ENCODE results near the gene PCNX4.
"Not testable (repeated sequence)": the region's sequence is repeated elsewhere in the genome, so short reads cannot be mapped to it uniquely, and the experiment has no call there.

Gene PCNX4

DNA sequence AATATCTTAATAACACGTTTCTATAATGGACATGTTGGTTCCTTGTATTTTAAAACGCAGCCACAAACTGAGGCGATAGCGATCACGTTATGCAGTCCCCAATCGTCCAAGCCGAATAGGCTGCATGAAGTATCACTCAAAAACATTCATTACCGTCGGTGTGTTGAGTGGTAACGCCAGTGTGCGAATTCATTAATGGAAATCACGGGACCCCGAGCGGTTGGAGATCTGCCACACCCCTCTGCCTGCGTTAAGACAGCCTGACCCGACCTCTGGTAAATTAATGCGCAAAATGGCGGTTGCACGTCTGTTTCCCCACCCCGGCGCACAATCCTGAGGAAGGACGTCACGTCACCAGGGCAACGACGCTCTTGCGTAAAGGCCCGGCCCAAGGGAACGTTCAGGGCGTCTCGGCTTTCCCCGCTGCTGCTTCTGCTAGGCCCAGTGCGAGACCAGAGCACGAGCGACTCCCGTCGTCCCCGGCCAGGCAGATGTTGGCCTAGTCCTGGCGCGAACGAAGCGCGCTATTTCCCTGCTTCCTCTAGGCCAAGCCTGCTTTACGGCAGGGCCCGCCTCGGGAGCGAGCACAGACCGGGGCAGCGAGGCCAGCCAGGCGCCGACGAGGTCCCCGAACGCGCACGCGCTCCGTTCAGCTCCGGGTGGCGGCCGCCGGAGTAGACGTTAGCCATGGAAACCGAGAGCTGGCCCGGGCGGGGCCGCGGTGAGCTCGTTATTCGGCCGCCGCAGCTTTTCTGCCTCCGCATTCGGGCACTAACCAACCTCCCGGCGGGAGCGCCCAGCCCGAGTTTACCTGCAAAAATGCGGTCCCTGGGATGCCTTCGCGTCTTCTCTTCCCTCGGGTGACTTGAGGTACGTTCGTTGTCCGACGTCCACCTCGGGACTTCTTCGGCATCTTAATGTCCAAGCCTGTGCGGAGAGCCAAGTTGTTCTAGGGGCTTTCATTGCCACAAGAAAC lies at the start of gene PCNX4:
Gene PCNX4, plus strand, starts transcription at position 374 of the 976 bp plus-strand sequence. CDS start 15,716 bp downstream, outside the sequence.
- DNase-seq: peak; percentile 99

DNA sequence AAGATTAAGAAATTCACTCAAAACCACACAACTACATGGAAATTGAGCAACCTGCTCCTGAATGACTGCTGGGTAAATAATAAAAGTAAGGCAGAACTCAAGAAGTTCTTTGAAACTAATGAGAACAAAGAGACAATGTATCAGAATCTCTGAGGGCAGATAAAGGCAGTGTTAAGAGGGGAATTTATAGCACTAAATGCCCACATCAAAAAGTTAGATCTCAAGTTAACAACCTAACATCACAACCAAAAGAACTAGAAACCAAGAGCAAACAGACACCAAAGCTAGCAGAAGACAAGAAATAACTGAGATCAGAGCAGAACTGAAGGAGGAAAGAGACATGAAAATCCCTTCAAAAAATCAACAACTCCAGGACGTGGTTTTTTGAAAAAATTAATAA lies 43.7 kb upstream of the PCNX4 start:
- not testable (repeated sequence) for DNase-seq

GRCh38 chr14:60051721-60052221 lies 40.0 kb upstream of the PCNX4 start:
- DNase-seq: no peak

DNA sequence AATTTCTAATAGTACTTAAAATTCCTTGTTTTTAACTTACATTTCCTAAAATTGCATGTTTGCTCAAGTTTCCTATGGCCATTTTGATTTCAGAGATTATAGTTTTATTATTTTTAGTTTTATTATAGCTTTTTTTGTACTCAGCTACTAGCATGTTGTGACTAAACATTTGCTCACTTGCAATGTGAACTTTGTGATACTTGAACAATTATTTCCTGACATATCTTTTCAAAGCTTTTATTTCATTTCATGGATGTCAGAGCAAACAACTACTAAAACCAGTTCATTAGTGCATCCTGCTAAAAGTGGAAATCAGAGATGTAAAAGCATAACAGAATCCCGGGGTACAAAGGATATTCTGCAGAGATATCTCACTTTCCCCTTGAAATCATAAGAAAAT lies 33.6 kb upstream of the PCNX4 start:
- DNase-seq: no peak

GRCh38 chr14:60061371-60061770 lies 30.4 kb upstream of the PCNX4 start:
- DNase-seq: no peak

GRCh38 chr14:60064491-60065072 lies 27.1 kb upstream of the PCNX4 start:
- DNase-seq: no peak

DNA sequence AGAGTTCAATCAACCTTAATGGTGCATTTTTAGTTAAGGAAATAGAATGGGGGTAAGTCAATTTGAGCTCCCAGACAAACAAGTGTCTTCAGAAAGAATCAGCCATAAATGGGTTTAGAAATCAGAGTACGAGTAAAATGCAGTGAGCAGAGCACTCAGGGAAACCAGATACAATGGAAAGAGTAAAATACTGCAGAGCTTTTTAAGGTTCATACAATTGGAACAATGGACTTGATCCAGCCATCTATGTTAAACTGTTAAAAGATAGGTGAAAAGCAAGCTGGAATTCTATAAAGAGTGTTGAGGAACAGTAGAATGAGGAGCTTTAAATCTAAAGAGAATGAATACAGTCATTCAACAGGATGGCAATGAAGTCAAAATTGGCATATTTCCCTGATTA lies 23.8 kb upstream of the PCNX4 start:
- DNase-seq: no peak

GRCh38 chr14:60079723-60080122 lies 12.0 kb upstream of the PCNX4 start:
- no peak for DNase-seq

GRCh38 chr14:60085085-60085484 lies 6.6 kb upstream of the PCNX4 start:
- no peak for DNase-seq

DNA sequence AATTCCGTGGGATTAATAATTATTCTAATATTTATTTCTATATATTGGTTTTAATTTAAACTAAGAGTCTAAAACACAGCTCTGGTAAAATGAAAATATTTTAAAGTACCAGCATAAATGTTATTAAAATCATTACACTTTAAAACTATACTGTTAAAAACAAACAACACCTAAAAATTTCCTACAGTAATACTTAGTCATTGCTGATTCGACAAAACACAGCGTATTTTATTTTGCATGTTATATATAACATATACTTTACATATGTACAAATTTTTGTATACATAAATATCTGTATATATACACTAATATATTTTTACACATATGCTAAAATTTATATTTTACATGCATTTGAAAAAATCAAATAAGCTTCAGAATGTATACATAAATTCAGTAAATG lies 6.0 kb upstream of the PCNX4 start:
- no peak for DNase-seq

DNA sequence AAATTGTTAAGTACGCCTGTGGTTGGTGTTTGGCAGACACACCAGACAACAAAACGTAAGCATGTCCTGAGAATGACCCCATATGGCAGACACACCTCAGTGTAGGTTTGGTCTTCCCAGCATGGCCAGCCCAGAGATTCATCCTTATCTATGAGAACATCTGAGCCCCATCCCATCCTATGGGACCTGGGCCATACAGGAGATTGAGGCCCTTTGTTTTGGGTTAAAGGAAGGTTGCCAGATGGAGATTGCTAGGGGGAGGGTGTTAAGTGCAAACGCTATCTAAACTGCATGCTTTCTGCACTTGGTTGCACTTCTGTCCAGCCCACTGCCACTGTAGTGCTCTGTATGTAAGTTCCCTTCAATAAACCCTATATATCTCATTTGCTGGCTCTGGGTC lies 4.1 kb upstream of the PCNX4 start:
- DNase-seq: no peak

GRCh38 chr14:60089221-60089620 lies 2.5 kb upstream of the PCNX4 start:
- no peak for DNase-seq

- peak; percentile 74 for DNase-seq
Observed at GRCh38 chr14:60090864-60091519, 731 bp upstream of the PCNX4 start.

DNA sequence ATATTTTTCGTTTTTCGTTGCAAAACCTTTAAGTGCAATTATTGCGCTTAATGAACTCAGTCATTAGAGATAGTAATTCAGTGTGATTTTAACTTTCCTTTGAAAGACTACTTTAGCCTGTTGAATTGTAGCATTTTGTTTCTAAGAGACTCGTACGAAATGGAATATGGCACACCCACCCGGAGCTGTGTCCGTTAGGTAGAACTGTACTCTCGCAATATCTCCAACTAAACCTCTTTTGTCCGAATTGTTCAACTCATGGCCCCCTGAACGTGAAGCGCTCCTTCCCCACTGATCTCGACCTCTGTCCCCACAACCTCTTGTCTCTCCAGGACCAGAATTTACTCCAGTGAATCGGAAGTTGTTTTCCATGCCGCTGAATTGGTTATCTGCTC lies 800 bp downstream of the PCNX4 start:
- DNase-seq: no peak

GRCh38 chr14:60093080-60093479 lies 1.4 kb downstream of the PCNX4 start:
- no peak for DNase-seq

GRCh38 chr14:60093606-60094005 lies 1.9 kb downstream of the PCNX4 start:
- no peak for DNase-seq

GRCh38 chr14:60094306-60094897 lies 2.7 kb downstream of the PCNX4 start:
- no peak for DNase-seq

- no peak for DNase-seq
Observed at GRCh38 chr14:60095231-60095630, 3.5 kb downstream of the PCNX4 start.

GRCh38 chr14:60095781-60096450 lies 4.2 kb downstream of the PCNX4 start:
- no peak for DNase-seq

DNA sequence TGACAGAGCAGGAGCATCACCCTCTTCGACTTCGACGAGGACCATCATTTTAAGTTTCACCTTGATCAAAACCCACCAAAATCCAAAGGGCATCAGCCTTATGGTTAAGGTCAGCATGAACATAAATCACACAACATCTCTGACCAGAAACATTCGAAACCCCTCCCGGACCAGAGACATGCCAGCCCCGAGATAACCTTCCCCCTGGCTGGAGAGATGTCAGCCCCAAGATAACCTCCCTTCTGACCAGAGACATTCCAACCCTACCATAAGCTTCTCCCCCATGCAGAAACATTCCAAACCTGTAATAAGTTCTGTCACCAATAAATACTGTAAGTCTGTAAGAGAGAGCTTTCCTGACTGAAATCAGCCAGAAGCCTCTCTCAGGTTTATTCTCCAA lies 6.3 kb downstream of the PCNX4 start:
- DNase-seq: no peak

- DNase-seq: not testable (repeated sequence)
Observed at GRCh38 chr14:60099855-60100254, 8.1 kb downstream of the PCNX4 start.

DNA sequence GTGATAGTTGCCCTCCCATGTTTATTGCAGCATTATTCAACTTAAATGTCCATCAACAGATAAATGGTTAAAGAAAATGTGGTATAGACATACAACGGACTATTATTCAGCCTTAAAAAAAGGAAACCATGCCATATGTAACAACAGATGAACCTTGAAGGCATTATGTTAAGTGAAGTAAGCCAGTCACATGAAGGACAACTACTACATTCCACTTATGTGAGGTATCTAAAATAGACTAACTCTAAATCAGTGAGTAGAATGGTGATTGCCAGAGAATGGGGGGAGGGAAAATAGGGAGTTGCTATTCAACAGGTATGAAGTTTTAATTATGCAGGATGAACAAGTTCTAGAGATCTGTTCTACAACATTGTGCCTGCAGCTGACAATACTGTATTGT lies 10.1 kb downstream of the PCNX4 start:
- no peak for DNase-seq

GRCh38 chr14:60102389-60102788 lies 10.7 kb downstream of the PCNX4 start:
- DNase-seq: no peak
